Measurements from ENCODE around the gene CCDC138.
"Not testable (repeated sequence)": the region's sequence is repeated elsewhere in the genome, so short reads cannot be mapped to it uniquely, and the experiment has no call there.

Gene CCDC138

GRCh38 chr2:108786354-108787215 lies at the start of gene CCDC138:
TSS of gene CCDC138 (plus strand) at chr2:108786771. CDS start at chr2:108786823, 52 bp downstream.
- peak; percentile 40 for FAIRE-seq

GRCh38 chr2:108757973-108758372 lies 28.6 kb upstream of the CCDC138 start:
- FAIRE-seq, result not testable (repeated sequence)

- FAIRE-seq, result not testable (repeated sequence)
These were observed 24.0 kb upstream of the CCDC138 start for GRCh38 chr2:108762618-108763017.

GRCh38 chr2:108766671-108767070 lies 19.9 kb upstream of the CCDC138 start:
- FAIRE-seq, result not testable (repeated sequence)

- FAIRE-seq, result not testable (repeated sequence)
These were observed 18.7 kb upstream of the CCDC138 start for GRCh38 chr2:108767859-108768258.

GRCh38 chr2:108776475-108776874 lies 10.1 kb upstream of the CCDC138 start:
- FAIRE-seq, result no peak

GRCh38 chr2:108778857-108779256 lies 7.7 kb upstream of the CCDC138 start:
- FAIRE-seq, result no peak

- no peak for FAIRE-seq
These were observed 590 bp upstream of the CCDC138 start for GRCh38 chr2:108786008-108786353.

- no peak for FAIRE-seq
These were observed 608 bp downstream of the CCDC138 start for GRCh38 chr2:108787216-108787541.

- FAIRE-seq, result no peak
These were observed 16.6 kb downstream of the CCDC138 start for GRCh38 chr2:108803045-108803736.

GRCh38 chr2:108805032-108805431 lies 18.5 kb downstream of the CCDC138 start:
- FAIRE-seq, result peak; percentile 7

GRCh38 chr2:108805782-108806181 lies 19.2 kb downstream of the CCDC138 start:
- FAIRE-seq, result no peak

- no peak for FAIRE-seq
These were observed 20.0 kb downstream of the CCDC138 start for GRCh38 chr2:108806371-108807113.

GRCh38 chr2:108809936-108810335 lies 23.4 kb downstream of the CCDC138 start:
- no peak for FAIRE-seq

GRCh38 chr2:108810993-108811957 lies 24.7 kb downstream of the CCDC138 start:
- no peak for FAIRE-seq

- no peak for FAIRE-seq
These were observed 27.2 kb downstream of the CCDC138 start for GRCh38 chr2:108813732-108814131.

- no peak for FAIRE-seq
These were observed 33.9 kb downstream of the CCDC138 start for GRCh38 chr2:108820482-108820881.

GRCh38 chr2:108823286-108823685 lies 36.7 kb downstream of the CCDC138 start:
- no peak for FAIRE-seq

GRCh38 chr2:108824316-108825070 lies 37.9 kb downstream of the CCDC138 start:
- FAIRE-seq, result no peak

GRCh38 chr2:108825254-108825653 lies 38.7 kb downstream of the CCDC138 start:
- FAIRE-seq, result no peak

- FAIRE-seq, result no peak
These were observed 39.2 kb downstream of the CCDC138 start for GRCh38 chr2:108825736-108826135.
